RWPE1 (cell line): Measurements from ENCODE around the gene RSPO4.

Experiments used
- CTCF ChIA-PET: fragments of 350-600 bp; sonication (Branson Sonifier 250); formaldehyde crosslinking; extraction: SDS; loops from one replicate; lab custom pipeline; 2021; lab: Yijun Ruan, JAX
- POLR2A ChIA-PET: fragments of 400-600 bp; formaldehyde crosslinking; extraction: SDS; loops from one replicate; lab custom pipeline; 2020; ENCODE audit warnings: antibody characterized with exemption; ENCODE audit not compliant: low non-redundant PET; lab: Yijun Ruan, JAX
- DNase-seq: peaks from one replicate; pipeline ENCODE4 v3.0.0; 2012; ENCODE audit warnings: low spot score
- H3K27ac ChIP-seq: fragments of 450-650 bp; 2 replicates; pipeline ENCODE4 v1.5.1; 2017
- TF ChIP-seq, protein P1 (sequence below): fragments of 450-650 bp; conservative IDR thresholded peaks from 2 replicates; pipeline ENCODE4 v1.5.1; 2017; ENCODE audit warnings: low read depth, mild to moderate bottlenecking

RSPO4 gene

DNA sequence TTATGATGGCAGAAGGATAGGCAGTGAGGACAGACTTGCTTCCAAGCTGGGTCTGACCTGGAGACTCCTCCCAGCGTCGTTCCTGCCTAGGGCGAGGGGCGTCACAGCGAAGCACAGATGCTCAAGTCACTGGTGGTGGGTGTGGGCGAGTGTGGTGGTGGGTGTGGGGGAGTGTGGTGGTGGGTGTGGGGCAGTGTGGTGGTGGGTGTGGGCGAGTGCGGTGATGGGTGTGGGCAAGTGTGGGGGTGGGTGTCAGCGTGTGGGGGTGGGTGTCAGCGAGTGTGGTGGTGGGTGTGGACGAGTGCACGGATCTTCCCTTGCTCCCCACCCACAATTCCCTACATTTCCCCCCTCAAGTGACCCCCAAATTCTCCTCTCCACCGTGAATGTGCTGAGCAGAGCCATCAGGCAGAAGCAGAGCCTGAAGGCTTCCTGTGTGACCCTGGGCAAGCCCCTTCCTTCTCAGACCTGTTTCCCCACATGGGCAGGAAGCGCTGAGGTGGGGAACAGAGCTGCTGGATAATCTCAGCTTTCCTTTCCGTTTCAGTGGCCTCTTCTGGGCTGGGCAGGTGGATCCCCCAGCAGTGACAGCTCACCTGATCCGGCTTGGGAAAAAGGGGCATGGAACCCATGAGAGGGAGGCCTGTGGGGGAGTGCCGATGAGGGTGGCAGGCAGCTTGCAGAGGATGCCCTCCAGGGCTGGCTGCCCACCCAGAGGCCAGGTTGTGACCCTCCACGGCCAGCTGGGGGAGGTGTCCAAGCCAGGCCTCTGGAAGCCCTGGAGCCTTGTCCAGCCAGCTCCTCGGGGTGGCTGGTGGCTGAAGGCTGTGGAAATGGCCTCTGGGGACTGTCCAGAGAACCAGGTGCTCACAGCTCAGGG, 42.9 kb downstream of the RSPO4 start:
- CTCF ChIA-PET: interaction anchor here (0.6 to 1.5 kb wide), 3 partner anchors 14 to 149 kb away, joined by 3 to 5 read pairs (median 3); no protein-coding TSS in a partner anchor
- no peak overlapping the region for H3K27ac ChIP-seq
- DNase-seq: no peak
- POLR2A ChIA-PET: no interaction called here
- TF ChIP-seq, protein P1, sequence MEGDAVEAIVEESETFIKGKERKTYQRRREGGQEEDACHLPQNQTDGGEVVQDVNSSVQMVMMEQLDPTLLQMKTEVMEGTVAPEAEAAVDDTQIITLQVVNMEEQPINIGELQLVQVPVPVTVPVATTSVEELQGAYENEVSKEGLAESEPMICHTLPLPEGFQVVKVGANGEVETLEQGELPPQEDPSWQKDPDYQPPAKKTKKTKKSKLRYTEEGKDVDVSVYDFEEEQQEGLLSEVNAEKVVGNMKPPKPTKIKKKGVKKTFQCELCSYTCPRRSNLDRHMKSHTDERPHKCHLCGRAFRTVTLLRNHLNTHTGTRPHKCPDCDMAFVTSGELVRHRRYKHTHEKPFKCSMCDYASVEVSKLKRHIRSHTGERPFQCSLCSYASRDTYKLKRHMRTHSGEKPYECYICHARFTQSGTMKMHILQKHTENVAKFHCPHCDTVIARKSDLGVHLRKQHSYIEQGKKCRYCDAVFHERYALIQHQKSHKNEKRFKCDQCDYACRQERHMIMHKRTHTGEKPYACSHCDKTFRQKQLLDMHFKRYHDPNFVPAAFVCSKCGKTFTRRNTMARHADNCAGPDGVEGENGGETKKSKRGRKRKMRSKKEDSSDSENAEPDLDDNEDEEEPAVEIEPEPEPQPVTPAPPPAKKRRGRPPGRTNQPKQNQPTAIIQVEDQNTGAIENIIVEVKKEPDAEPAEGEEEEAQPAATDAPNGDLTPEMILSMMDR: no peak

DNA sequence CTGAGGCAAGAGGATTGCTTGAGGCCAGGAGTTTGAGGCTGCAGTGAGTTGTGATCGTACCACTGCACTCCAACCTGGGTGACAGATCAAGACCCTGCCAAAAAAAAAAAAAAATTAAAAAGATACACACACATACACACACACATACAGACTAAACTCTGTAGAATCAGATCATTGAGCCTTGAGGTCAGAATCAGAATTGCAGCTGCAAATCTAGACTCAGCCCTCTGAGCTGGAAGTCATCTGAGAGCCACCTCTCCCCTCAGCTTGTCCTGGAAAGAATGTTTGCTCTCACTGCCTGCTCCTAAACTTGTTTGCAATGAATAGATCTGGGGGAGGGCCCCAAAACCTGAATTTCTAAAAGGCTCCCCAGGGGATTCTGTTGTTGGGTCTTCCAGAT, 44.6 kb downstream of the RSPO4 start:
- no peak for DNase-seq
- ChIA-PET POLR2A (interaction anchor here (0.7 kb wide), 1 partner anchor 122 kb away, joined by 3 read pairs; no protein-coding TSS in a partner anchor), CTCF (interaction anchor here (0.6 to 3.2 kb wide), 11 partner anchors 9 to 196 kb away, joined by 3 to 71 read pairs (median 6); no protein-coding TSS in a partner anchor)
- no peak overlapping the region for H3K27ac ChIP-seq
- TF ChIP-seq, protein P1: no peak

DNA sequence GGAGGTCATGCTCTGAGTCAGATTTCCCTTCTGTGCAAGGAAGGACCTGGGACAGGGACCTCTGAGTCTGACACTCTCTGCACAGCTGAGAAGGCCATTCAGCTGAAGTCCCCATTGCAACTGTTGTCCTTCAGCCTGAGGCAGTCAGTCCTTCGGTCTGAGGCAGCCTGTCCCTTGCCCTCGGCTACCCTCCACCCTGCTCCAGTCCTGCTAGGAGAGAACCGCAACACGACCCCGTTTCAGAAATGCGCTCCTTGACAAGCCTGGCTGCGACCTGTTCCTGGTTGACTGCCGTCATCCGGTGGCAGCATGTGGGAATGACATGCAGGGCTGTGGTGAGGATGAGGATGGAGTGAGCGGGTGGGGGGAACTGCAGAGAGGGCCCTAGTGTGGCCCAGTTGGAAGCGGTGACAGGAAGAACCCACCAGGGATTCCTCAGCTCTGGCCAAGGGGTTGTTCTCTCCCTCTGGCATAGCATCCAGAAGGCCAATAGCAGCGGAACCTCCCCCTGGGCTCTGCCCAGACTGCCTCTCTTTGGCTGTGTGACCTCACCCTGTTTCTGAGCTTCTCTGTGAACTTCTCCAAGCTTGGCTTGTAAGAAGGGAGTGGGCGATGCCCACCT, 45.7 kb downstream of the RSPO4 start:
- CTCF ChIA-PET: interaction anchor here (0.5 to 3.2 kb wide), 27 partner anchors 10 to 827 kb away, joined by 3 to 71 read pairs (median 3); no protein-coding TSS in a partner anchor
- POLR2A ChIA-PET: interaction anchor here (0.7 kb wide), 1 partner anchor 121 kb away, joined by 3 read pairs; no protein-coding TSS in a partner anchor
- TF ChIP-seq, protein P1: peak; percentile 98
- peak; percentile 84 for DNase-seq
- H3K27ac ChIP-seq: no peak overlapping the region

DNA sequence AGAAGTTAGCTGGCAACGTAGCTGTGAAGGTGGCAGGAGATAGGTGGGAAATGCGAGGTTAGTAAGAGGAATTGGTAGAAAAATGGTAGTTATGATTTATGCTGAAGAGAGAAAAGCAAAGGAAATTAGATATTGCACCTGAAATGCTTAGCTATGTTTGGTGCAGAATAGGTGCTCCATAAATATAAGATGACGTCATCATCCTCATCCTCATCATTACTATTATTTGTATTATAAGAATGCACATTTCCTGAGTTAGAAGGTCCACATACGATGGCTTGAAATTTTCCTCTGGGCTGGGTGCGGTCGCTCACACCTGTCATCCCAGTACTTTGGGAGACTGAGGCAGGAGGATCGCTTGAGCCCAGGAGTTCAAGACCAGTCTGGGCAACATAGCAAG, 46.5 kb downstream of the RSPO4 start:
- no peak overlapping the region for H3K27ac ChIP-seq
- ChIA-PET POLR2A (no interaction called here), CTCF (interaction anchor here (0.6 to 3.2 kb wide), 16 partner anchors 11 to 826 kb away, joined by 3 to 71 read pairs (median 3); no protein-coding TSS in a partner anchor)
- no peak for DNase-seq
- TF ChIP-seq, protein P1: no peak

DNA sequence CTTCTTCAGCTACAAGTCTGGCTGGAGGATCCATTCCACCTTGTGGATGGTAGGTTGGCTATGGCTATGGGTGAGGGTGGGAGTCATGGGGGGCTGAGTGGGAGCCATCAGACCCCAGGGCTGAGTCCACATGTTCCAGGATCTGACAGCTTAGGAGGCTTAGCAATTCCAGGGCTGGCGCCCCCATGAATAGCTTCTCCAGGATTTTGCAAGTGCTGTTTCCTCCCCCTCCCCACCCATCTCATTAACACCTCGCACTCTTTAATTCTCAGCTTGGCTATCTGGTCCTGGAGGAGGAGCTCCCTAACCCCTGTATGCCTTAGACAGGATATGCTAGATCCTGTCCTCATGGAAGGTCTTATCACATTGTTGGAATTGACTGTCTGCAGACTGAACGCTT, 47.0 kb downstream of the RSPO4 start:
- no peak overlapping the region for H3K27ac ChIP-seq
- no peak for DNase-seq
- CTCF ChIA-PET: interaction anchor here (0.6 to 3.2 kb wide), 7 partner anchors 29 to 258 kb away, joined by 3 to 71 read pairs (median 3); no protein-coding TSS in a partner anchor
- POLR2A ChIA-PET: no interaction called here
- TF ChIP-seq, protein P1: no peak

DNA sequence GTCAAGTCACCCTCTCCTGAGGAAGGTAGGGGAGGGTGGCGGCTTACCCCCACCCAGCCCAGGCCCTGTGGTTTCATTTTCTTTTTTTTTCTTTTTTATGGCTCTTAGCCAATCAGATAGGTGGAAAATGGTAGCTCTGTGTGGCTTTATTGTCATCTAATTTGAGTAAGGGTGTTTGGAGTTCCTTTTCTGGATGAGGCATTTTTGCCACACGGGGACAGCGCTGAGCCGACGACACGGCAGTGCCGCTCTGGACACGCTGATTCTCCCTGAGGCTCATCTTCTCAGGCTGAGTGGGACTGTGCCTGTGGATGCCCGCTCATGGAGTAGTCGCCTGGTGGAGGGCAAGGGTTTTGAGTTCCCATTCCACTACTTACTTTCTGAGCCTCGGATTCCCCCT, 48.4 kb downstream of the RSPO4 start:
- no peak overlapping the region for H3K27ac ChIP-seq
- TF ChIP-seq, protein P1: peak; percentile 27
- DNase-seq: no peak
- CTCF ChIA-PET: interaction anchor here (0.7 kb wide), 1 partner anchor 140 kb away, joined by 3 read pairs; no protein-coding TSS in a partner anchor
- POLR2A ChIA-PET: no interaction called here
